ENCODE results near the gene HOXB4.

The HOXB4 gene

DNA sequence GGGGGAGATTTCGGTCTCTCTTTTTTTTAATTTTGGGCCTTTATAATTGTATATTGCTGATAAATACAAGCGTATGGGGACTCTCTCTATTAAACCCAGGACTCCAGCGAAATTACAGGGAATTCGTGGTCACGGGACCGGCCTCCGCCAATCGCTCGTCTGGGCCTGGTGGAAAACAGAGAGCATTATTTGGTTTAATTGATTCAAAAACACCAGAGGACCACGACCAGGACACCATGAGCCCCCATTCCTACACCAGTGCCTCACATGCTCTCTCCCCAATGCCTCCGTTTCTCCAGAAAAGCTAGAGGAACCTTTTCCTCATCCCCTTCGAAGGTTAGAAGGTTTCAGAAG lies 33.2 kb downstream of the HOXB4 start, which contains the start of gene HOXB2:
Gene HOXB2 (minus strand): TSS at position 88 of the 354 bp plus-strand sequence. CDS start 198 bp downstream, outside the sequence.
- DNase-seq (ENCODE audit: low read depth), result no peak
- TF ChIP-seq, protein P1, sequence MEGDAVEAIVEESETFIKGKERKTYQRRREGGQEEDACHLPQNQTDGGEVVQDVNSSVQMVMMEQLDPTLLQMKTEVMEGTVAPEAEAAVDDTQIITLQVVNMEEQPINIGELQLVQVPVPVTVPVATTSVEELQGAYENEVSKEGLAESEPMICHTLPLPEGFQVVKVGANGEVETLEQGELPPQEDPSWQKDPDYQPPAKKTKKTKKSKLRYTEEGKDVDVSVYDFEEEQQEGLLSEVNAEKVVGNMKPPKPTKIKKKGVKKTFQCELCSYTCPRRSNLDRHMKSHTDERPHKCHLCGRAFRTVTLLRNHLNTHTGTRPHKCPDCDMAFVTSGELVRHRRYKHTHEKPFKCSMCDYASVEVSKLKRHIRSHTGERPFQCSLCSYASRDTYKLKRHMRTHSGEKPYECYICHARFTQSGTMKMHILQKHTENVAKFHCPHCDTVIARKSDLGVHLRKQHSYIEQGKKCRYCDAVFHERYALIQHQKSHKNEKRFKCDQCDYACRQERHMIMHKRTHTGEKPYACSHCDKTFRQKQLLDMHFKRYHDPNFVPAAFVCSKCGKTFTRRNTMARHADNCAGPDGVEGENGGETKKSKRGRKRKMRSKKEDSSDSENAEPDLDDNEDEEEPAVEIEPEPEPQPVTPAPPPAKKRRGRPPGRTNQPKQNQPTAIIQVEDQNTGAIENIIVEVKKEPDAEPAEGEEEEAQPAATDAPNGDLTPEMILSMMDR (conservative IDR thresholded peaks at IDR 0.05; ENCODE audit: low read depth, low read length), result no peak
- peak within 1 kb of the TSS; percentile 36 for H3K4me3 ChIP-seq (ENCODE audit: low read length)

- TF ChIP-seq, protein P1 (conservative IDR thresholded peaks at IDR 0.05; ENCODE audit: low read depth, low read length), result no peak
- no peak for DNase-seq (ENCODE audit: low read depth)
- peak overlapping the region; percentile 36 for H3K4me3 ChIP-seq (ENCODE audit: low read length)
Observed at GRCh38 chr17:48544349-48545021, 33.7 kb downstream of the HOXB4 start.

DNA sequence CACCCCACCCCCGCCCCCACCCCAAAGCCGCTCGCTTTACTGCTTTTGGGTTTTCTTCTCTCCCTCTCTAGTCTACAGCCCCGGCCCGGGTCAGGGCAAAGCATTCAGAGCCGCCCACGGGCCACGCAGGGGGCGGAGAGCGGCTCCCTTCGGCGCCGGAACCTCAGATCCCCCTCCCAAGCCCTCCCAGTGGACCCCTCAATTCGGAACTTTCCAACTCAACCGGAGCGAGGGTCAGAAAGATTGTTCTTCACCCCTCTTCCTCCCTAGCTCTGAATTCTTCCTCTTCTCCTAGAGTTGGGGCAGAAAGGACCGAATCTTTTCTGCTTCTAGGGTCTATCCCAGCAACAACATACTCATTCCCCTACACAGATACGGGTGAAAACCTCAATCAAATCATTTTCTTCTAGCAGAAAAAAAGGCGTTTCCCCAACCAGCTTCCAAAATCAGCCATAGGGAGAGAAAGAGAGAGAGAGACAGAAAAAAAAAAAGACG lies 34.2 kb downstream of the HOXB4 start:
- TF ChIP-seq, protein P1 (conservative IDR thresholded peaks at IDR 0.05; ENCODE audit: low read depth, low read length), result no peak
- DNase-seq (ENCODE audit: low read depth), result no peak
- peak overlapping the region; percentile 36 for H3K4me3 ChIP-seq (ENCODE audit: low read length)

GRCh38 chr17:48543107-48543853 lies 34.9 kb downstream of the HOXB4 start:
- DNase-seq (ENCODE audit: low read depth), result no peak
- TF ChIP-seq, protein P1 (conservative IDR thresholded peaks at IDR 0.05; ENCODE audit: low read depth, low read length), result no peak
- H3K4me3 ChIP-seq (ENCODE audit: low read length), result peak overlapping the region; percentile 39

DNA sequence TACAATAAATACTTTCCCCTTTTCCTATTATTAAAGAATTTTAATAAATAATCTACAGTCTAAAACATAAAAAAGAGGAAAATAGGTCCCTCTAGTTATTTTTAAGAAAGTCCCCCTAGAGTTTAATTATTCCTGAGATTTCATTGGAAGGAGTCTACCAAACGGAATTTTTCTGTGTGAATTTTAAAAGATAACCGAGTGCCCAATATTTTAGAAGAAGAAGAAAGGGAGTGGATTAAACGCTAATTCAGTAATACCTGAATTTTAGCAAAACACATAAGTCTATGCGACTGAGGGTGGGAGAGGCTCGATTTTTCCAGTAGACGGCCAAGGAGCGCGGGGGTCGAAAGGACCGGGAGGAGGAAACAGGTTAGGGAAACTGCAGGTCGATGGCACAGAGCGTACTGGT lies 35.4 kb downstream of the HOXB4 start:
- DNase-seq (ENCODE audit: low read depth), result no peak
- TF ChIP-seq, protein P1 (conservative IDR thresholded peaks at IDR 0.05; ENCODE audit: low read depth, low read length), result no peak
- H3K4me3 ChIP-seq (ENCODE audit: low read length), result peak overlapping the region; percentile 39

DNA sequence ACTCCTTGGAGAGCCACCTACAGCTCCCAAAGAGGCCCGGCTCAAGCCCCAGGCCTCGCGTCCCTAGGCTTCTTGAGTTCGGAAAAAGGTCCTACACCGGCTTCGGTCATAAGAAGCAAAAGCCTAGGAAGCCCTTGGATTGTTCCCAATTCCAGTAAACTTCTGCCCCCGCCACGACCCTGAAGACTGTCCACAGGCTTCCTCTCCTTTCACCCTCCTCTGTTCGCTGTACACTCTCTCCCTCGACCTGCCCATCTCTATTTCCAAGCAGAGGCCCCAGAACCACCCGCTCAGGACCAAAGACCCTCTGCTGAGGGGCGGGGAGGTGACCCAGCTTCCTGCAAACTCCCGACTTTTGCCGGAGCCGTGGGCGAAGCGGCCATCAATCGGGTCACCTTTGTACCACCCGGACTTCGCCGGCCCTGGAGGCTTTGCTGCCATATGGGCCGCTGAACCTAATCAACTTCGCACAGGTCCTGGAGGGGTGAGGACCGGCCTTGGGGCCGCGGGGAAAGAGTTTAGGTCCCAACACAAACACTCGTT lies 36.0 kb downstream of the HOXB4 start:
- TF ChIP-seq, protein P1 (conservative IDR thresholded peaks at IDR 0.05; ENCODE audit: low read depth, low read length), result no peak
- H3K4me3 ChIP-seq (ENCODE audit: low read length), result peak overlapping the region; percentile 39
- no peak for DNase-seq (ENCODE audit: low read depth)

All from retinal pigment epithelial cell (primary cell).